ENCODE results near the gene PDIA2. TPM values are rescaled to one million over a fixed set of nuclear protein-coding genes. Genes with fewer than 3 reads are reported as not detected.
"Not testable (repeated sequence)": the region's sequence is repeated elsewhere in the genome, so short reads cannot be mapped to it uniquely, and the experiment has no call there.

The PDIA2 gene
- total RNA-seq, 1 experiment from 2014 or later: 0.46 TPM

DNA sequence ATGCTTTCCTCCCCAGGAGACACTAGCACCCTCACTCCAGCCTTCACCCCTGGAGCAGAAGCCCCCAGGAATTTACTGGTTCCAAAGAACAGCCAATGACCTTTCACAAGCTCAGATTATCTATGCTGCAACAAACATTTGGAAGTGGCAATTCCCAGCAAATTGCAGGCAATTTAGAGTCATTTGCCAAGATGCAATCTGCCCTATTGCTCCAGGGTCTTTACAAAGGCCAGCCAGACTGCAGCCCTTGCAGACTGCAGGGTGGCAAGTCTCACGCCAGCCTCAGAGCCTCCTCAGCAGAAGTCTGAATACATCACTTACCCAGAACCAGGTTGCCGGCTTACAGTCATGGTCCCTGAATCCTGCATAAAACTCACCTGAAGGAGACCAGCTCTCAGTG is 47.8 kb downstream of the PDIA2 start:
- DNase-seq (ENCODE audit: low read depth): no peak

DNA sequence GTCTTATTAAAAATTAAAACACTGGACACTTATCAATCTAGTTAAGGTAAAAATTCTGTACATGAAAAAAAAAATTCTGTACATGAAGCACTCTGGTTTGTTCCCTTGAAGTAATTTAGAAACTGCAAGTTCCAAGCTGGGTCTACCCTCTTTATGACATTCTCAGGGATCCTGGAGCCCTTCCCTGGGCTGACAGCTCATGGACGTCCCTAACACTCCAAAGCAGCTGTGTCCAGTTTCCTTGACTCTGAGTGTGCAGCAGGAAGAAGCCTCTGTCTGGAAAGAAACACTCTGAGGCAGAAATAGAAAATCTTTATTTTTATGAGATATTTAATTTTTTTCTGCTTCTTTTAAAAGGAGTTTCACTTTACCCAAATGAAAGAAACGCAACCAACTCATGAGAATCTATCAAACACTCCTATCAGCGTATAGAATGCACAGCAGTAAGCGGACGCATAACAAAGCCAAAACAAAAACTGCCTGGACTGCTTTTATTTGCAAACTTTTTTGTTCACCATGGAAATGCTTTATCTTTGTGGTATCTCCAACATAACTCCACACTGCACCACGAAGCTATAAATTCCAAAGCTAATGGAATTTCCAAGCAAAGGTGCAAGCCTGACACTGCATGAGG is 48.3 kb downstream of the PDIA2 start:
- not testable (repeated sequence) for DNase-seq (ENCODE audit: low read depth)

DNA sequence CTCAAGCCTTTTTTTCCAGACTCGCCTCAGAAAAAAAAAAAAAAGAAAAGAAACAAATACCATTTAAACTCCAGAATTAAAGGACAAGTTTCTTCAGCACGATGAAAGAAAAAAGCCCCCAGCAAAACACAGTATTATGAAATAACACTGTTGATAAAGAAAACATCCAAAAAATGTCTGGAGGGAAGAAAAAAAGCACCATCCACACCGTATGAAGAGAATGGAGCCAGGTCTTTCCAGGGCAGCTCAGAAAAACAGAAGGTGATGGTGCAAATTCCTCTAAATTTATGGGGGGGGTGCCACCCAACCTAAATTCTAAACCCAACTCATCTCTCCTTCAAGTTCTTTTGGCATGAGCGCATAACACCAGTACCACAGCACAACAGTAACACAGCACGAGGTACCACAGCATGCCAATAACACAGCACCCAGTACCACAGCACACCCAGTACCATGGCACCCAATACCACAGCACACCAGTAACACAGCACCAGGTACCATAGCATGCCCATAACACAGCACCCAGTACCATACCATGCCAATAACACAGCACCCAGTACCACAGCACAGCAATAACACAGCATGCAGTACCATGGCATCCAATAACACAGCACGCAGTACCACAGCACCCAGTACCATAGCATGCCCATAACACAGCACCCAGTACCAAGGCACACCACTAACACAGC is 50.6 kb downstream of the PDIA2 start:
- no peak for DNase-seq (ENCODE audit: low read depth)

DNA sequence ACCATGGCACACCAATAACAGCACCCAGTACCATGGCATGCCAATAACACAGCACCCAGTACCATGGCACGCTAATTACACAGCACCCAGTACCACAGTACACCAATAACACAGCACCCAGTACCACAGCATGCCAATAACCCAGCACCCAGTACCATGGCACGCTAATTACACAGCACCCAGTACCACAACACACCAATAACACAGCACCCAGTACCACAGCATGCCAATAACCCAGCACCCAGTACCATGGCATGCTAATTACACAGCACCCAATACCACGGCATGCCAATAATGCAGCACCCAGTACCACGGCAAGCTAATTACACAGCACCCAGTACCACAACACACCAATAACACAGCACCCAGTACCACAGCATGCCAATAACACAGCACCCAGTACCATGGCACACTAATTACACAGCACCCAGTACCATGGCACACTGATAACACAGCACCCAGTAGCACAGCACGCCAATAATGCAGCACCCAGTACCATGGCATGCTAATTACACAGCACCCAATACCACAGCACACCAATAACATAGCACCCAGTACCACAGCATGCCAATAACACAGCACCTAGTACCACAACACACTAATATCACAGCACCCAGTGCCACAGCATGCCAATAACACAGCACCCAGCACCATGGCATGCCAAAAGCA is 51.3 kb downstream of the PDIA2 start:
- DNase-seq (ENCODE audit: low read depth): not testable (repeated sequence)

DNA sequence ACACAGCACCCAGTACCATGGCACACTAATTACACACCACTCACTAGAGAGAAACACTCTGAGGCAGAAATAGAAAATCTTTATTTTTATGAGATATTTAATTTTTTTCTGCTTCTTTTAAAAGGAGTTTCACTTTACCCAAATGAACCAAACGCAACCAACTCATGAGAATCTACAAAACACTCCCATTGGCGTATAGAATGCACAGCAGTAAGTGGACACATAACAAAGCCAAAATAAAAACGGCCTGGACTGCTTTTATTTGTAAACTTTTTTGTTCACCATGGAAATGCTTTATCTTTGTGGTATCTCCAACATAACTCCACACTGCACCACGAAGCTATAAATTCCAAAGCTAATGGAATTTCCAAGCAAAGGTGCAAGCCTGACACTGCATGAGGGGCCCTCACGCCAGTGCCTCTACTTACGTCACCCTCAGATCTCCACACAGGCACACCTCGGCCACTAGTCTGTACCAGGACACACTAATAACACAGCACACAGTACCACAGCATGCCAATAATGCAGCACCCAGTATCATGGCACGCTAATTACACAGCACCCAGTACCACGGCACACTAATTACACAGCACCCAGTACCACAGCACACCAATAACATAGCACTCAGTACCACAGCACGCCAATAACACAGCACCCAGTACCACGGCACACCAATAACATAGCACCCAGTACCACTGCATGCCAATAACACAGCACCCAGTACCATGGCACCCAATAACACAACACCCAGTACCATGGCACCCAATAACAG is 52.1 kb downstream of the PDIA2 start:
- not testable (repeated sequence) for DNase-seq (ENCODE audit: low read depth)

DNA sequence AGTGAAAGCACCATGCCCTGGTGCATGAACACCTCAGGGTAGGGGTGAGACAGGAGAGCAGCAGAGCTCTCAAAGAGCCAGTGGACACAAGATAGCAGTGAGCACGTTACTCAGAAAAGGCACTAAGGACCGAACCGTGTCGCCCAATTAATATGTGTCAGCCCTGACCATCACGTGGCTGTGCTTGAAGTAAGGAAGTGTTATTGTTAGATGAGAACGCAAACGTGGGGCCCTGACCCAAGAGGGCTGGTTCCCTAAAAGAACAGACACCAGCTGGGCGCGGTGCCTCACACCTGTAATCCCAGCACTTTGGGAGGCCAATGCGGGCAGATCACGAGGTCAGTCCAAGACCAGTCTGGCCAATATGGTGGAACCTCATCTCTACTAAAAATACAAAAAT is 53.3 kb downstream of the PDIA2 start:
- no peak for DNase-seq (ENCODE audit: low read depth)

Other genes starting within 250 kb of the PDIA2 start
- 3.2 and 10.8 TPM in 2 replicates for gene POLR3K, start 229.6 kb upstream of the PDIA2 start, total RNA-seq (2014; rRNA removed; shearing (Covaris generic))
- 24.3 and 30.8 TPM in 2 replicates for gene SNRNP25, start 229.3 kb upstream of the PDIA2 start, total RNA-seq (2014; rRNA removed; shearing (Covaris generic))
- gene RHBDF1, start 210.5 kb upstream of the PDIA2 start, total RNA-seq (2014; rRNA removed; shearing (Covaris generic)): 4.7 and 9.3 TPM in 2 replicates
- gene MPG, start 204.9 kb upstream of the PDIA2 start, total RNA-seq (2014; rRNA removed; shearing (Covaris generic)): 55.8 and 72.2 TPM in 2 replicates
- 2.6 and 3.3 TPM in 2 replicates for gene NPRL3, start 144.5 kb upstream of the PDIA2 start, total RNA-seq (2014; rRNA removed; shearing (Covaris generic))
- gene HBZ, start 130.5 kb upstream of the PDIA2 start, total RNA-seq (2014; rRNA removed; shearing (Covaris generic)): not detected in 2 replicates
- gene HBM, start 117.2 kb upstream of the PDIA2 start, total RNA-seq (2014; rRNA removed; shearing (Covaris generic)): not detected in 2 replicates
- 3.5 TPM in 1 of 2 replicates, not detected in the other for gene HBA2, start 110.3 kb upstream of the PDIA2 start, total RNA-seq (2014; rRNA removed; shearing (Covaris generic))
- gene HBA1, start 106.5 kb upstream of the PDIA2 start, total RNA-seq (2014; rRNA removed; shearing (Covaris generic)): not detected in 2 replicates
- not detected in 2 replicates for gene HBQ1, start 102.7 kb upstream of the PDIA2 start, total RNA-seq (2014; rRNA removed; shearing (Covaris generic))
- 35.5 and 42.3 TPM in 2 replicates for gene LUC7L, start 53.7 kb upstream of the PDIA2 start, total RNA-seq (2014; rRNA removed; shearing (Covaris generic))
- 25.8 and 29.1 TPM in 2 replicates for gene FAM234A, start 48.3 kb upstream of the PDIA2 start, total RNA-seq (2014; rRNA removed; shearing (Covaris generic))
- 0.06 TPM in 1 of 2 replicates, not detected in the other for gene RGS11, start 7.2 kb upstream of the PDIA2 start, total RNA-seq (2014; rRNA removed; shearing (Covaris generic))
- gene ARHGDIG, start 2.6 kb upstream of the PDIA2 start, total RNA-seq (2014; rRNA removed; shearing (Covaris generic)): not detected in 2 replicates
- 18.1 and 19.3 TPM in 2 replicates for gene AXIN1, start 69.6 kb downstream of the PDIA2 start, total RNA-seq (2014; rRNA removed; shearing (Covaris generic))
- 128 and 141 TPM in 2 replicates for gene MRPL28, start 87.4 kb downstream of the PDIA2 start, total RNA-seq (2014; rRNA removed; shearing (Covaris generic))
- gene PGAP6, start 98.8 kb downstream of the PDIA2 start, total RNA-seq (2014; rRNA removed; shearing (Covaris generic)): 12.1 and 22.1 TPM in 2 replicates
- 35.6 and 39.9 TPM in 2 replicates for gene NME4, start 114.0 kb downstream of the PDIA2 start, total RNA-seq (2014; rRNA removed; shearing (Covaris generic))
- gene DECR2, start 118.7 kb downstream of the PDIA2 start, total RNA-seq (2014; rRNA removed; shearing (Covaris generic)): 1.3 and 4.2 TPM in 2 replicates
- 6.2 and 10.4 TPM in 2 replicates for gene RAB11FIP3, start 142.5 kb downstream of the PDIA2 start, total RNA-seq (2014; rRNA removed; shearing (Covaris generic))
- 23.3 and 23.4 TPM in 2 replicates for gene CAPN15, start 244.5 kb downstream of the PDIA2 start, total RNA-seq (2014; rRNA removed; shearing (Covaris generic))

Data from Daoy (cell line).